ENCODE data around the gene ZSWIM1.
"Not testable (repeated sequence)": the region's sequence is repeated elsewhere in the genome, so short reads cannot be mapped to it uniquely, and the experiment has no call there.

ZSWIM1 gene

GRCh38 chr20:45851501-45851900 is 29.5 kb upstream of the ZSWIM1 start:
- no peak for DNase-seq (ENCODE audit: low read depth, low spot score)
- no peak overlapping the region for H3K4me3 ChIP-seq (ENCODE audit: low read length)

GRCh38 chr20:45852326-45852725 is 28.7 kb upstream of the ZSWIM1 start:
- DNase-seq (ENCODE audit: low read depth, low spot score), result no peak

DNA sequence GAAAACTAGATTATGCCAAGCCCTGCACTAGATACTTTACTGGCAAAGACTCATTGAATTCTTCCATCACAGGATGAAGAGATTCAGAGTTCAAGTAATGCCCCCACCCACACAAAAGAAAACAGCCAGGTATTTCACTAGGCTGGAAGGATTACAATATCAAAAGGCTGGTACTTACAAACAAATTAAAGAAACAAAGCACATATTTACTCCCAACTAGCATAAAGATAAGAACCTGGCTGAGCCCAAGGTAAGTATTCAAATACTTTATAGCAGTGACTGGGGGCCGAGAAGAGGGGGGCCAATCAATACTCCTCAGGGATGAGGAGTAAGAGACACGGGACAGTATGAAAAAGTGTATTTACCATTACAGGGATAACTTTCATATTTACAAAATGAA is 27.5 kb upstream of the ZSWIM1 start:
- no peak for DNase-seq (ENCODE audit: low read depth, low spot score)

More at GRCh38 chr20:45852326-45852725, 28.7 kb upstream of the ZSWIM1 start:
- no peak overlapping the region for H3K4me3 ChIP-seq (ENCODE audit: low read length)

GRCh38 chr20:45857114-45857881 is 23.7 kb upstream of the ZSWIM1 start, which contains the start of the genes ACOT8 and ZSWIM3:
Gene ACOT8, minus strand, starts transcription at chr20:45857392. Its CDS starts 77 bp downstream, at chr20:45857315.
Gene ZSWIM3, plus strand, starts transcription at chr20:45857614. Its CDS starts 212 bp downstream, at chr20:45857826.
- DNase-seq (ENCODE audit: low read depth, low spot score), result peak; percentile 100
- peak within 1 kb of the TSS; percentile 89 for H3K4me3 ChIP-seq (ENCODE audit: low read length)

More for the DNA sequence above, 27.5 kb upstream of the ZSWIM1 start:
- no peak overlapping the region for H3K4me3 ChIP-seq (ENCODE audit: low read length)

- H3K4me3 ChIP-seq (ENCODE audit: low read length), result peak overlapping the region; percentile 89
- DNase-seq (ENCODE audit: low read depth, low spot score), result peak; percentile 32
Observed at GRCh38 chr20:45857882-45858216, 23.2 kb upstream of the ZSWIM1 start.

DNA sequence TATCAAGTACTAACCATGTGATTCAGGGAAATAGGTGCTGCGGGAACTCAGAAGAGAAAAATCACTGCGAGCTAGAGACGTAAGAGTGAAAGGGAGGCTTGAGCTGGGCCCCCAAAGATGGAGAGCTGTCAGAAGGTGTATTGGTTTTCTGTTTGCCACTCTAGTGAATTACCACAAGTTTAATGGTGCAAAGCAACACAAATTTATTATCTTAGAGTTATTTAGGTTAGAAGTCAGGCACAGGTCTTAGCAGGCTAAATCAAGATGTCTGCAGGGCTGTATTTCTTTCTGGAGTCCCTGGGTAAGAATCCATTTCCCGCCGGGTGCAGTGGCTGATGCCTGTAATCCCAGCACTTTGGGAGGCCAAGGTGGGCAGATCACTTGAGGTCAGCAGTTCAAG is 21.1 kb upstream of the ZSWIM1 start:
- DNase-seq (ENCODE audit: low read depth, low spot score), result no peak
- no peak overlapping the region for H3K4me3 ChIP-seq (ENCODE audit: low read length)

DNA sequence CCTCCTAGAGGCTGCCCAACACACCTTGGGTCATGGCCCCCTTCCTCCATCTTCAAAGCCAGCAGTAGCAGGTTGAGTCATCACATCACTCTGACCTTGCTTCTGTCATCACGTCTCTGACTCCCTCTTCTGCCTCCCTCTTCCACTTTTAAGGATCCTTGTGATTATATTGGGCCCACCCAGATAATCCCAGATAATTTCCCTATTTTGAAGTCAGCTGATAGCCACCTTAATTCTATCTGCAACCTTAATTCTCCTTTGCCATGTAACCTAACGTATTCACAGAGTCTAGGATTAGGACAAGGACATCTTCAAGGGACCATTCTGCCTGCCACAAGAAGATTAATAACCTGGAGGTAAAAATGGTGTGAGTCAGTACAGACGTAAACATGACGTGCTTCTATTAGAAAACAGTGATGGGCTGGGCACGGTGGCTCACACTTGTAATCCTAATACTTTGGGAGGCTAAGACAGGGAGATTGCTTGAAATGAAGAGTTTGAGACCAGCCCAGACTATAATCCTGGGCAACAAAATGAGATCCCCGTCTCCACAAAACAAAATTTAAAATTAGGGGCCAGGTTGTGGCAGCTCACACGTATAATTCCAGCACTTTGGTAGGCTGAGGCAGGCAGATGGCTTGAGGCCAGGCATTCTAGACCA is 20.3 kb upstream of the ZSWIM1 start:
- no peak overlapping the region for H3K4me3 ChIP-seq (ENCODE audit: low read length)
- DNase-seq (ENCODE audit: low read depth, low spot score), result no peak

DNA sequence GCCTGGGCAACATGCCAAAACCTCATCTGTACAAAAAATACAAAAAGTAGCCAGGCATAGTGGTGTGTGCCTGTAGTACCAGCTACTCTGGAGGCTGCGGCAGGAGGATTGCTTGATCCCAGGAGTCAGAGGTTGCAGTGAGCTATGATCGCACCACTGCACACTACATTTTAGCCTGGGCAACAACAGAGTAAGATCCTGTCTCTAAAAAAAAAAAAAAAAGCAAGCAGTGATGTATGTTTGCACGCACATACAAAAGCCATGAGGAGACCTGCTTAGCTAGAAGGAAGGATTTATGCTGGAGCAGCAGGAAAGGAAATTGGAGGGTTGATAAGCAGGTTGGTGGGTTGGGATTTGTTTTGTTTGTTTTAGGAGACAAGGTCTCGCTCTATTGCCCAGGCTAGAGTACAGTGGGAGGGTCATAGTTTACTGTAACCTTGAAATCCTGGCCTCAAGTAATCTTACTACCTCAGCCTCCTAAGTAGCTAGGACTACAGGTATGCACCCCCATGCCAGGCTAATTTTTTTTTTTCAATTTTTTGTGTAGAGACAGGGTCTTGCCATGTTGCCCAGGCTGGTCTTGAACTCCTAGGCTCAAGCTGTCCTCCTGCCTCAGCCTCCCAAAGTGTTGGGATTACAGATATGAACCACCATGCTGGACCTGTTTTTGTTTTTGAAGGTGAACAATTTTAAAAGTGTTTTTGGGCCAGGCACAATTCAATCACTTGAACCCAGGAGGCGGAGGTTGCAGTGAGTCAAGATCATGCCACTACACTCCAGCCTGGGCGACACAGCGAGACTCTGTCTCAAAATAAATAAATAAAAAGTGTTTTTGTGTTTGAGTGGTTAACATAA is 19.6 kb upstream of the ZSWIM1 start:
- no peak overlapping the region for H3K4me3 ChIP-seq (ENCODE audit: low read length)
- DNase-seq (ENCODE audit: low read depth, low spot score), result no peak

GRCh38 chr20:45863543-45864470 is 17.2 kb upstream of the ZSWIM1 start:
- DNase-seq (ENCODE audit: low read depth, low spot score), result no peak
- H3K4me3 ChIP-seq (ENCODE audit: low read length), result no peak overlapping the region

- DNase-seq (ENCODE audit: low read depth, low spot score), result no peak
- no peak overlapping the region for H3K4me3 ChIP-seq (ENCODE audit: low read length)
Observed at GRCh38 chr20:45866454-45866853, 14.6 kb upstream of the ZSWIM1 start.

DNA sequence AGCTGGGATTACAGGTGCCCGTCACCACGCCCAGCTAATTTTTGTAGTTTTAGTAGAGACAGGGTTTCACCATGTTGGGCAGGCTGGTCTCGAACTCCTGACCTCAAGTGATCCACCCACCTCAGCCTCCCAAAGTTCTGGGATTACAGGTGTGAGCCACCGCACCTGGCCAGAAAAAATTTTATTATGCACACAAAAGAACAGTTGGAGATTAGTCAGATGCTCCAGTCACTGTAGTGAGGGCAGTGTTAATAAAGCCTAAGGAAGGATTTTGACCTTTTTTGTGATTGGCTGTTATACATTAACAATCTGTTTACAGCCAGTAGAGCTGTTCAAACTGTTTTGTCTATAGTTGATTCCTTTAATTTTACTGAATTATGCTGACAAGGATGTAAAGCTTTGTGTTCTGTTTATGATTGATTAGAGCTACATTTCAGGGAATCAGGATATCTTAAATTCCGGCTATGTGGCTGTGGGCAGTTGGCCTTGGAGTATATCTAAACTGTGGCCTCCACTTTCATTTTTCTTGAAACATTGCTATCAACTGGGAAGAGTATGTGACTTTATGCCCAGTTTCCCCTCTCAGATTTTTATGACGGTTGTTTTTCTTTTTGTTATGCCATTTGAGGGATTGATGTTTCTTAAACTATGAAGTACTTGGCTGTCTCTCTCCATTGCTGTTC is 13.8 kb upstream of the ZSWIM1 start:
- no peak overlapping the region for H3K4me3 ChIP-seq (ENCODE audit: low read length)
- no peak for DNase-seq (ENCODE audit: low read depth, low spot score)

DNA sequence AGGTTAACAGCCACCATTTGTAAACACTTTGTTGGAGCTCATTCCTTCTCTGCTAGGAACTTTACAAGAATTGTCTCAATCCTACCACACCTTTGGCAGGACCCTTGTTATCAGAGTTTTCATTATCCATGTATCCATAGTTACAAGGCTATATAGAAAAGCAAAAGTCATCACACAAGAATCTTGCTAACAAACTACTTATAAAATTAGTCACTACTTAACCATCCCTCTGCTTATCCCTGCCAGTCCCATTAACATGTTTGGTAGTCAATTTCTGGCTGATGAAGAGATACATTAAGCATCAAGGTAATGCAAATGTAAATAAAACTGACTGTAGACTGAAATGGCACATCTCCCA is 13.2 kb upstream of the ZSWIM1 start:
- no peak overlapping the region for H3K4me3 ChIP-seq (ENCODE audit: low read length)
- DNase-seq (ENCODE audit: low read depth, low spot score), result no peak

- H3K4me3 ChIP-seq (ENCODE audit: low read length), result no peak overlapping the region
- no peak for DNase-seq (ENCODE audit: low read depth, low spot score)
Observed at GRCh38 chr20:45872626-45873025, 8.4 kb upstream of the ZSWIM1 start.

DNA sequence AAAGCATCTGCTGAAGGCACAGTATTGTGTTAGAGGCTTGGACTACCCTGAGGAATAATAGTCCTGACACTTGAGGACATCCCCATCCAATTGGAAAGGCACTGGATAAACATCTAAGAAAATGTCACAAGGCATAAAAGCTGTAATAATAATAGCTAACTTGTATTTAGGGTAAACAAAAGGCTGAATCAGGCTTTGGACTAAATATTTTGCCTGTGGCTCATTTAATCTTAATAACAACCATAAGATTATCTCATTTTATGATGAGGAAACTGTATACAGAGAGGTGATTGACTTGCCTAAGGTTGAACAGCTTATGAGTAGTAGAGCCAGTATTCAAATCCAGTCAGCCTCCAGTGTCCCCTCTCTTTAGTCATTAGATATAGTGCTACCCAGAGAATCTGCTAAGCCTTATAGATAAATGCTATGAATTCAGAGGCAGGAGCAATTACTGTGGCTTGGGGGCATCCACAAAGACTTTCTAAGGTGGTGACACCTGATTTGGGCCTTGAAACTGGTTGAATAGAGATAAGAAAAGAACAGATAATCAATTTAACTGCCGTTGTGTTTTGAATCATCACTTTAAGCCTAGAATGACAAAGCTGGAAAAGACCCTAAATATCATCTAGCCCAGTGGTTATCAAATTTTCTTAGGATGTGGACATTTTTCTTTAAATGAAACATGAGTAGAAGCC is 7.5 kb upstream of the ZSWIM1 start:
- DNase-seq (ENCODE audit: low read depth, low spot score), result no peak
- H3K4me3 ChIP-seq (ENCODE audit: low read length), result no peak overlapping the region

DNA sequence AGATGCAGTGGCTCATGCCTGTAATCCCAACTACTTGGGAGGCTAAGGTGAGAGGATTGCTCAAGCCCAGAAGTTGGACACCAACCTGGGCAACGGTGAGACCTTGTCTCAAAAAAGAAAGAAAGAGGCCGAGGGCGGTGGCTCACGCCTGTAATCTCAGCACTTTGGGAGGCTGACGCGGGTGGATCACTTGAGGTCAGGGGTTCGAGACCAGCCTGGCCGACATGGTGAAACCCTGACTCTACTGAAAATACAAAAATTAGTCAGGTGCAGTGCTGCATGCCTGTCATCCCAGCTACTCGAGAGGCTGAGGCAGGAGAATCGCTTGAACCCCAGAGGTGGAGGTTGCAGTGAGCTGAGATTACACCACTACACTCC is 6.9 kb upstream of the ZSWIM1 start:
- H3K4me3 ChIP-seq (ENCODE audit: low read length); DNase-seq (ENCODE audit: low read depth, low spot score): not testable (repeated sequence)

- no peak overlapping the region for H3K4me3 ChIP-seq (ENCODE audit: low read length)
- no peak for DNase-seq (ENCODE audit: low read depth, low spot score)
Observed at GRCh38 chr20:45874576-45874975, 6.5 kb upstream of the ZSWIM1 start.

GRCh38 chr20:45878076-45878761 is 2.8 kb upstream of the ZSWIM1 start:
- DNase-seq (ENCODE audit: low read depth, low spot score), result no peak
- H3K4me3 ChIP-seq (ENCODE audit: low read length), result no peak overlapping the region
